LHCN-M2 (cell line): Measurements from ENCODE around the gene ADAP1. TPM values are rescaled to one million over a fixed set of nuclear protein-coding genes. Genes with fewer than 3 reads are reported as not detected.
"Not testable (repeated sequence)": the region's sequence is repeated elsewhere in the genome, so short reads cannot be mapped to it uniquely, and the experiment has no call there.

Experiments
- DNase-seq: peaks from one replicate; pipeline ENCODE4 v3.0.0-alpha.2; 2012; ENCODE audit warnings: low read depth
- total RNA-seq: library from RNA; depleted of rRNA; stranded (reverse); fragments of >200 nt; gene quantifications from 2 replicates; pipeline ENCODE4 v1.2.3, GENCODE V29; 2014

ADAP1 gene
- total RNA-seq, 1 experiment from 2014 or later, result 0.57 TPM

GRCh38 chr7:960269-960871 lies 5.9 kb upstream of the ADAP1 start:
- DNase-seq, result no peak

DNA sequence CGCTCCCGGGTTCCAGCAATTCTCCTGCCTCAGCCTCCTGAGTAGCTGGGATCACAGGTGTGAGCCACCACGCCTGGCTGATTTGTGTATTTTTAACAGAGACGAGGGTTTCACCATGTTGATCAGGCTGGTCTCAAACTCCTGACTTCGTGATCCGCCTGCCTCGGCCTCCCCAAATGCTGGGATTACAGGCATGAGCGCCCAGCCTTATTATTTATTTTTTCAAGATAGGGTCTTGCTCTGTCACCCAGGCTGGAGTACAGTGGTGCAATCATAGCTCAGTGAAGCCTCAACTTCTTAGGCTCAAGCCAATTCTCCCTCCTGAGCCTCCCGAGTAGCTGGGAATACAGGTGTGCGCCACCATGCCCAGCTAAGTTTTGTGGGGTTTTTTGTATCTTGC lies 5.3 kb upstream of the ADAP1 start:
- DNase-seq, result not testable (repeated sequence)

- no peak for DNase-seq
Observed at GRCh38 chr7:959271-959670, 4.8 kb upstream of the ADAP1 start.

DNA sequence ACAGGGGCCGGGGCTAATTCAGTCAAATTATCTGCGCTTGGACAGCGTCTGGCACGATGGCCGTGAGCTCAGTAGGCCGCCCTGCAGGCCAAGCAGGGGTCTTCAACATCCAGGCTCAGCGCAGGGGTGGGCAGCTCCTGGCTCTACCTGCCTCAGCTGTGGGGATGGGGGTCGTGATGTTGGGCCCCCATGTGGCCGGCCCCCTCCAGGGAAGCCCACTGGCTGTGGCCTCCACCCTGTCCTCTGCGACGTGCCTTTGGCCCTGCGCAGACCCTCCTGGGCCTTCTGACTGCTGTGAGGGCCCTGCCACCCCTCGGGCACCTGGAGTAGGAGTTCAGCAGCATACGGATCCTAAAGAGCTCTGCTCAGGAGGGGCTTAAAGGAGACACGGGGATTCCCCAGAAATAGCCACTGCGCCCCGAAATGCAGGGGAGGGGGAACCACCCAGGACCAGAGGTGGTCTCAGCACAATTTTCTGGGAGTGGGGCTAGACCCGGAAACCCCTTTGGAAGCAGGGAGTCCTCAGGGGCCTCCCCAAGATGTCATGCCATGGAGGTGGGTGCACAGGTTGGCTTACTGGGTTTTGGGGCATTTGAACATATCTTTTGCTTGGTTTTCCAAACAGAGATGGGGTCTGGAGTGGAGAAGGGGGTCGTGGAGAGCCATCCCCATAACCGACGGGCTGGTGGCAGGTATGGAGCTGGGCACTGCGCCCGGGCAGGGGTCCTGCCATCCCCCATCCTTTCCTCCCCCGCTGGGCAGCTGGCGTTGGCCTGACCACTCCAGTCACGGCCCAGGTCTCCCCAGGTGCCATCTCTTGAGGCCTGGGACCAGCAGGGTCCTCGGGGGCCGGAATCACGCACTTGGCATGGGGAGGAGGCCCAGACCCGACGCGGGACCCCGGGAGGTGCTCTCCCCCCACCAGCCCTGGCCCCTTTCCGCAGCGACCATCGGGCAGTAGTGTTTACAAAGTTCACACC lies 4.0 kb upstream of the ADAP1 start:
- no peak for DNase-seq

DNA sequence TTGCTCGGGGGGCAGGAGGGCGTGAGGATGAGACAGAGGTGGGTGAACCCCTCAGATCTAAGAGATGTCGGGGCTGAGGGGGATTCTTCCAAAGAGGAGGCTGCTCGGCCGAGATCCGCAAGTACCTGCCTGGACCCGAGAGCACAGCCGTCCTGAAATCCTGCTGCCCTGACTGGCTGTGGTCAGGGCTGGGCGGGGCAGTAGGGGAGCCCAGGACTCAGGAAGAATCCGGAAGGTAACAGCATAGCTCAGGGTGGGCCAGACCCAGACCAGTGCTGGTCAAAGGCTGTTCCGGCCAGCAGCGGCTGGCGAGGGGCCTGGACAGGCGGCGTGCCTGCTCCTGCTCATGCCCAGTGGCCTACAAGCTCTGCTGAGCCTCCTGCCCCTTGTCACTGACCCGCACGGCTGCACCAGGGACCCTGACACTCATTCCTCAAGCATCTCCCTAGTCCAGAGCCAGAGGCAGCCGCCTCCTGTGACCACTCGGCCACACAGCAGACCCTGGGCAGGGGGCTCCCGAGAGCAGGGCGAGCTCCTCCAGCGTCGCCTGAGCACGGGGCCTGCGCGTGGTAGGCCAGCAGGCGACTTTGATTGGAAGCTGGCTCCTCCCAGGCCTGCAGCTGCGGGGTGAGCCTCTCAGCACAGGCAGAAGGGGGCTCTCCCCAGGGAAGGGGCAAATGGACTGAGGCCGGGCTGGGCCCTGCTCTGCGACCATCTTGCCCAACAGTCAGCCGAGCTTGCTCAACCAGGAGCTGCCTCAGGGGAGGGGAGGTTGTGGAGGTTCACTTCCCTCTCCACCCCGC lies 3.1 kb upstream of the ADAP1 start:
- DNase-seq, result no peak

DNA sequence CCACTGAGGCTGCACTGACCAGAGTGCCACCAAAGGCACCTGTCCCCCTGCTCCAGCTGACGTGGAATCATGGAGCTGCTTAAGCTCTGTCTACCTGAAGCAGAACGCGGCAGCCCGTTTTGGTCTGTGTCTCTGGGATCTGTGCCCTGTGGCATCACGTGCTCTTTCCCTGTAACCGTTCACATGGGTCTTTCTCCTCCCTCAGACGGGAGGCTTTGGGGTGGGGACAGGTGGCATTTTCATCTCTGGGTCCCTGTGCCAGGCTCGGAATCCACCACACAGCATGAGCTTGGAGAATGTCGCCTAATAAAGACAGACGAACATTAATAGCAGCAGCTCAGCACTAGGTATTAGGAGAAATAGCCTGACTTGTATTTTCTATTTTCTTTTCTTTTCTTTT lies 1.6 kb upstream of the ADAP1 start:
- DNase-seq, result no peak

GRCh38 chr7:953547-954327 lies 743 bp downstream of the ADAP1 start:
- DNase-seq, result no peak

- no peak for DNase-seq
Observed at GRCh38 chr7:952548-953441, 1.7 kb downstream of the ADAP1 start.

DNA sequence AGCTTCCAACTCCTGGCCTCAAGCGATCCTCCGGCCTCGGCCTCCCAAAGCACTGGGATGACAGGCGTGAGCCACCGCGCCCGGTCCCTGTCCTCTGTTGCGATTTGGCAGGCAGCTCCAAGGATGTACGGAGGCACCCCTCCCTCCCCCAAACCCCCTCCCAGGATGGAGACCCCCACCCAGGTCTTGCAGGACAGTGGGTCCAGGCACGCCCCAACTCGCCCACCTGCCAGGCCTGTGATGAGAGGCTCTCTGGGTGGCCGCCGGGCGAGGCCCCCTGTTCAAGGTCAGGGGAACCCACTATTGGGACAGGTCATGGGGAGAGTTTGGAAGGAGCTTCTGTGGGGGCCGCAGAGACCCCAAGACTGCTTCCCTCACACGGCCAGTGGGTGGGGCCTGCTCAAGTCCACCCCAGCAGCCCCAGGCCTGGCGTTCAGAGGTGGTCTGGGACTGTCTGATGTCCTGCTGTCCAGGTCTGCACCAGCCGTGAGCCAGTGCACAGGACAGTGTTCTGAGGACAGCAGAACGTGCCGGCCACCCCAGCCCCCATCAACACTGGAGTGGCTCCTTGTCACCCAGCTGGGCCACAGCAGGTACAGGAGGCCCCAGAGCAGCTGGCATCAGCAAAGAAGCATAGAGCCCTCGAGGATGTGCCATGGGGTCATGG lies 2.5 kb downstream of the ADAP1 start:
- DNase-seq, result no peak

DNA sequence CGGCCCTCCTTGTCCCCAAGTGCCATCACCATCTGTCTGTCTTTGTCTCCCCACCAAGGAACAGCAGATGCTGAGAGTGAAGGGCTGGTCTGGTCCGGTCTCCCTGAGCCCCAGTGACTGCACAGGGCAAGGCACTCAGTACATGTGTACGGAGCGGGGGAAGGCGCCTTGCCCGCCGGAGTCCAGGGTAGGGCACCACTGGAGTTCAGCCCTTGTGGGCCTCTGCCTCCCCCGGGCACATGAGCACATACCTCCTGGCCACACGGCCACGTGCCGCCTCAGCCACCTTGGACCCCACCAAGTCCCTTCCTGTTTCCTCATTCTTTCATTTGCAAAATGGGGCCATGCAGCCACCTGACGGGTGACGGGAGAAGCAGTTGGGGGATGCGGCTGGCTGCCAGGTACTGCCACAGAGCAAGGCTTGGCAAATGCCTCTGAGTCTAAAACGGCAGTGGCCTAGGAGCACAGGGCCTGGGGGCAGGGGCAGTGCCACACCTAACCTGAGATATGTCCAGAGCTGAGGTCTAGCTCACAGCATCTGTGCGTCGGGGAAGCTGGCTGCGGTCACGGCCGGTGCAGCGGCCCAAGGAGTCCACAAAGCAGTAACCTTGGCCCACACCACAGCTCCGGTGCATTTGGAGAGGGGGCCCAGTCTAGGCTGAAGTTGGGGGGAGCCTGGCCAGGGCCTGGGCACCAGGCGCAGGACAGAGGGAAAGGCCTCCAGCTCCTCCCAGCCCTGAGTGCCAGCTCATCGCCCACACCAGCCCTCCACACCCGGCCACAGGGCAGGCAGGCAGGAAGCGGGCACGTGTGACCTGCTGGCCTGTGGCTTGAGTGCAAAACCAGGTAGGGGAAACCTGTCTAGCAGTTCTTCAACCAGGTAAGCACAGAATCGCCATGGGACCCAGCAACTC lies 5.2 kb downstream of the ADAP1 start:
- DNase-seq, result no peak

GRCh38 chr7:947391-948210 lies 6.9 kb downstream of the ADAP1 start:
- DNase-seq, result no peak

DNA sequence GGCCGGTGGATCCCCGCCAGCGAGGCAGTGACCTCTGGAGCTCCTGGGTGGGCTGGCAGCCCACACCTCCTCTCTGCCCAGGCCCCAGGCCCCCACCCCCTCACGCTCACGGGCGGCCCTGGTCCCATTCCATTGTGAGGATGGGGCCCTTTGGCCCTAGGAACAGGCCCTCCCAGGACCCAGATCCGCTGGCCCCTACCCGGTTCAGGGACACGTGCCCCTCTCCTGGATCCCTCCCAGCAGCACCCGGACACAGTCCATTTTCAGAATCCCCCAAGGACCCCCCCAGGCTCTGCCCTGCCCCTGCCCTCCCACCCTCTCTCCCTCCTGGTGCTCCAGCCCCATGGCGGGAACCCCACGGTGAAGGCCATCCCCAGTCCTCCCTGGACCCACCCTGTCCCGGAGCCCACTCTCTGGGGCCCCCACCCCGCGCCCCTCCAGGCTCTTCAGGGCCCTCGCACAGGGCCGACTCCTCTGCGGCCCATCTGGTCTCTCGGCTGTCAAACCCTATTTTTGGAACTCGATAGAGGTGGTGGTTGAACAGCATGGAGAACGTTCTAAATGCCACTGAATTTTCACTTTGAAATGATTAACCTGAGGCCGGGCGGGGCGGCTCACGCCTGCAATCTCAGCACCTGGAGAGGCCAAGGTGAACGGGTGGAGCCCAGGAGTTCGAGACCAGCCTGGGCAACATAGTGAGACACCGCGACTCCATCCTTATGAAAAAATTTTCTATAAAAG lies 8.1 kb downstream of the ADAP1 start:
- no peak for DNase-seq

- no peak for DNase-seq
Observed at GRCh38 chr7:945556-946255, 8.8 kb downstream of the ADAP1 start.

GRCh38 chr7:945147-945555 lies 9.3 kb downstream of the ADAP1 start:
- no peak for DNase-seq

- DNase-seq, result no peak
Observed at GRCh38 chr7:944744-945143, 9.7 kb downstream of the ADAP1 start.

GRCh38 chr7:943793-944192 lies 10.7 kb downstream of the ADAP1 start:
- DNase-seq, result not testable (repeated sequence)
